Caco-2 (cell line): ENCODE measurements around the gene CALU. TPM values are rescaled to one million over a fixed set of nuclear protein-coding genes. Genes with fewer than 3 reads are reported as not detected.

Experiments used
- BruUV-seq: library from RNA; stranded (reverse); fragments of 400-500 nt; replicated peaks from 2 replicates; lab custom pipeline; 2021; lab: Mats Ljungman, UMichigan
- CTCF ChIA-PET: fragments of 300-600 bp; sonication (Branson Sonifier 250); formaldehyde crosslinking; loops from one replicate; lab custom pipeline; 2022; ENCODE audit warnings: antibody characterized with exemption; lab: Charles Lee
- POLR2A ChIA-PET: fragments of 300-600 bp; sonication (Branson Sonifier 250); formaldehyde crosslinking; loops from one replicate; lab custom pipeline; 2022; ENCODE audit warnings: antibody characterized with exemption; lab: Charles Lee
- DNase-seq, 2 experiments: peaks; one replicate each; pipeline versions ENCODE4 v3.0.0 to v3.0.0-alpha.2; 2020 to 2022
- H3K27me3 ChIP-seq: replicated peaks from 2 replicates; pipeline ENCODE4 v1.6.0; 2011; ENCODE audit warnings: low read length; ENCODE audit not compliant: control insufficient read depth, insufficient read depth
- H3K36me3 ChIP-seq: 2 replicates; pipeline ENCODE4 v1.5.1; 2011; ENCODE audit warnings: low read length; ENCODE audit not compliant: control insufficient read depth, insufficient read depth
- H3K4me1 ChIP-seq: fragments of 250-450 bp; sonication (Bioruptor Pico); 2 replicates; pipeline ENCODE4 v1.5.1; 2020; ENCODE audit warnings: mild to moderate bottlenecking
- H3K4me3 ChIP-seq: 2 replicates; pipeline ENCODE4 v1.5.1; 2011; ENCODE audit warnings: low read depth, mild to moderate bottlenecking, control low read depth, low read length
- H3K9me3 ChIP-seq: fragments of 250-450 bp; sonication (Bioruptor Pico); 2 replicates; pipeline ENCODE4 v1.5.1; 2020; ENCODE audit warnings: mild to moderate bottlenecking, moderate library complexity
- H3K27ac Mint-ChIP-seq: one replicate; pipeline ENCODE4 v1.8.0; 2022; ENCODE audit warnings: mixed read lengths; ENCODE audit not compliant: unreplicated experiment
- H3K27me3 Mint-ChIP-seq: one replicate; pipeline ENCODE4 v1.8.0; 2022; ENCODE audit warnings: mixed read lengths; ENCODE audit not compliant: insufficient read depth, unreplicated experiment
- H3K36me3 Mint-ChIP-seq: one replicate; pipeline ENCODE4 v1.8.0; 2022; ENCODE audit warnings: mild to moderate bottlenecking, mixed read lengths; ENCODE audit not compliant: insufficient read depth, unreplicated experiment
- H3K4me1 Mint-ChIP-seq: one replicate; pipeline ENCODE4 v1.8.0; 2022; ENCODE audit warnings: low read depth, mixed read lengths; ENCODE audit not compliant: unreplicated experiment
- H3K4me3 Mint-ChIP-seq: one replicate; pipeline ENCODE4 v1.8.0; 2022; ENCODE audit warnings: mild to moderate bottlenecking, moderate library complexity, mixed read lengths; ENCODE audit not compliant: unreplicated experiment
- H3K9me3 Mint-ChIP-seq: one replicate; pipeline ENCODE4 v1.8.0; 2022; ENCODE audit warnings: mixed read lengths; ENCODE audit not compliant: unreplicated experiment
- intact Hi-C: fragments of 100-400 bp; cut with micrococcal nuclease; formaldehyde crosslinking; loops from one replicate; pipeline ENCODE4 v1.10.0; 2022; ENCODE audit not compliant: unreplicated experiment
- total RNA-seq: library from RNA; stranded (reverse); gene quantifications from 2 replicates; pipeline ENCODE4 v1.2.3, GENCODE V29; 2022
- TF ChIP-seq, protein P1 (sequence below), 2 experiments: fragments of 200-600 bp in 1 of 2; IDR thresholded peaks; 1 replicate in 1 of 2; 2 replicates in 1 of 2; pipeline versions ENCODE4 v1.5.1 to v1.8.0; 2011 to 2022; ENCODE audit warnings: antibody characterized with exemption in 1 of 2, control low read depth in 1 of 2, inconsistent platforms in 1 of 2, low read depth in 1 of 2, low read length in 1 of 2, mild to moderate bottlenecking in 1 of 2, moderate library complexity in 1 of 2; ENCODE audit not compliant: insufficient read depth in 1 of 2, severe bottlenecking in 1 of 2, unreplicated experiment in 1 of 2

Gene CALU
- total RNA-seq, 1 experiment from 2014 or later: 184 TPM

DNA sequence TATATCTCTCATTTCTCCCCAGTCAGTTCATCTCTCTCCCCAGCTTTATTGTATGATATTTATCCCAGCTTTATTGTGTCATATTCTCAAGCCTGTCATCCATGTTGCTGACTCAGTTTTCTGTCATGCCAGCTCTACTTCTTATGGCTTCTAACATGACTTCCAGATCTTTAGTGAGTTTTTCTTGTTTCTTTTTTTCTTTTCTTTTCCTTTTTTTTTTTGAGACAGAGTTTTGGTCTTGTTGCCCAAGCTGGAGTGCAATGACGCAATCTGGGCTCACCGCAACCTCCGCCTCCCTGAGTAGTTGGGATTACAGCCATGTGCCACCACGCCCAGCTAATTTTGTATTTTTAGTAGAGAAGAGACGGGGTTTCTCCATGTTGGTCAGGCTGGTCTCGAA lies 28.7 kb upstream of the CALU start:
- no TSS peak for BruUV-seq
- CTCF ChIA-PET: no interaction called here
- no peaks in the 10 kb centered on the region for H3K27me3 ChIP-seq
- H3K27me3 Mint-ChIP-seq: peaks cover 5% of the 10 kb centered on the region
- H3K4me1 Mint-ChIP-seq: peaks cover 7% of the 10 kb centered on the region
- POLR2A ChIA-PET: no interaction called here
- H3K4me3 Mint-ChIP-seq: no peak overlapping the region
- no peaks in the 10 kb centered on the region for H3K9me3 Mint-ChIP-seq
- no peak for DNase-seq
- no peak overlapping the region for H3K4me3 ChIP-seq
- TF ChIP-seq, protein P1, sequence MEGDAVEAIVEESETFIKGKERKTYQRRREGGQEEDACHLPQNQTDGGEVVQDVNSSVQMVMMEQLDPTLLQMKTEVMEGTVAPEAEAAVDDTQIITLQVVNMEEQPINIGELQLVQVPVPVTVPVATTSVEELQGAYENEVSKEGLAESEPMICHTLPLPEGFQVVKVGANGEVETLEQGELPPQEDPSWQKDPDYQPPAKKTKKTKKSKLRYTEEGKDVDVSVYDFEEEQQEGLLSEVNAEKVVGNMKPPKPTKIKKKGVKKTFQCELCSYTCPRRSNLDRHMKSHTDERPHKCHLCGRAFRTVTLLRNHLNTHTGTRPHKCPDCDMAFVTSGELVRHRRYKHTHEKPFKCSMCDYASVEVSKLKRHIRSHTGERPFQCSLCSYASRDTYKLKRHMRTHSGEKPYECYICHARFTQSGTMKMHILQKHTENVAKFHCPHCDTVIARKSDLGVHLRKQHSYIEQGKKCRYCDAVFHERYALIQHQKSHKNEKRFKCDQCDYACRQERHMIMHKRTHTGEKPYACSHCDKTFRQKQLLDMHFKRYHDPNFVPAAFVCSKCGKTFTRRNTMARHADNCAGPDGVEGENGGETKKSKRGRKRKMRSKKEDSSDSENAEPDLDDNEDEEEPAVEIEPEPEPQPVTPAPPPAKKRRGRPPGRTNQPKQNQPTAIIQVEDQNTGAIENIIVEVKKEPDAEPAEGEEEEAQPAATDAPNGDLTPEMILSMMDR (IDR thresholded peaks at IDR 0.05; ENCODE audit: insufficient read depth in 1 of 2, low read depth in 1 of 2, low read length in 1 of 2, severe bottlenecking in 1 of 2, unreplicated experiment in 1 of 2): no peak
- no peaks in the 10 kb centered on the region for H3K36me3 ChIP-seq
- H3K27ac Mint-ChIP-seq: no peak overlapping the region
- no peaks in the 10 kb centered on the region for H3K36me3 Mint-ChIP-seq
- H3K4me1 ChIP-seq: no peaks in the 10 kb centered on the region
- intact Hi-C loops: no loop called here
- no peaks in the 10 kb centered on the region for H3K9me3 ChIP-seq

DNA sequence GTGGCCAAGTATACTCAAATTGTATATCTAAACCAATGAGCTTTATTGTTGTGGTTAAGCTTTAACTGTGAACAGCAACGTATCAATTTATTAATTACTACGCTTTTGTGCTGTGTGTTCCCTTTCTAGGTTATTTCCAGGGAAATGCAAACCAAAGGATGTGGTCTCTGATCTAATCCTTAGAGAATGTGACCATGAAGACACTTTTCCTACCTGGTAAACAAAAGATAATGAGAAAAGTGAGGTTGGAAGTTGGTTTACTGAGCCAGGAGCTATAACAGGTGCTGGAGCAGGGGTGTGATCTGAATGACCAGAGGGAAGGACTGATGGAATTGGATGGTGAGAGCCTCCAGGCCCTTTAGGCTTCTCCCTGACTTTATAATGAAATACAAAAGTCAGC lies 25.4 kb upstream of the CALU start:
- no peak overlapping the region for H3K4me3 Mint-ChIP-seq
- Histone ChIP-seq H3K4me3 (no peak overlapping the region), H3K27me3 (no peaks in the 10 kb centered on the region), H3K4me1 (no peaks in the 10 kb centered on the region), H3K9me3 (no peaks in the 10 kb centered on the region), H3K36me3 (no peaks in the 10 kb centered on the region)
- ChIA-PET POLR2A (no interaction called here), CTCF (no interaction called here)
- H3K27ac Mint-ChIP-seq: no peak overlapping the region
- no peaks in the 10 kb centered on the region for H3K9me3 Mint-ChIP-seq
- no TSS peak for BruUV-seq
- H3K4me1 Mint-ChIP-seq: no peaks in the 10 kb centered on the region
- TF ChIP-seq, protein P1 (IDR thresholded peaks at IDR 0.05; ENCODE audit: insufficient read depth in 1 of 2, low read depth in 1 of 2, low read length in 1 of 2, severe bottlenecking in 1 of 2, unreplicated experiment in 1 of 2): no peak
- DNase-seq: no peak
- no peaks in the 10 kb centered on the region for H3K27me3 Mint-ChIP-seq
- H3K36me3 Mint-ChIP-seq: no peaks in the 10 kb centered on the region
- intact Hi-C loops: no loop called here

DNA sequence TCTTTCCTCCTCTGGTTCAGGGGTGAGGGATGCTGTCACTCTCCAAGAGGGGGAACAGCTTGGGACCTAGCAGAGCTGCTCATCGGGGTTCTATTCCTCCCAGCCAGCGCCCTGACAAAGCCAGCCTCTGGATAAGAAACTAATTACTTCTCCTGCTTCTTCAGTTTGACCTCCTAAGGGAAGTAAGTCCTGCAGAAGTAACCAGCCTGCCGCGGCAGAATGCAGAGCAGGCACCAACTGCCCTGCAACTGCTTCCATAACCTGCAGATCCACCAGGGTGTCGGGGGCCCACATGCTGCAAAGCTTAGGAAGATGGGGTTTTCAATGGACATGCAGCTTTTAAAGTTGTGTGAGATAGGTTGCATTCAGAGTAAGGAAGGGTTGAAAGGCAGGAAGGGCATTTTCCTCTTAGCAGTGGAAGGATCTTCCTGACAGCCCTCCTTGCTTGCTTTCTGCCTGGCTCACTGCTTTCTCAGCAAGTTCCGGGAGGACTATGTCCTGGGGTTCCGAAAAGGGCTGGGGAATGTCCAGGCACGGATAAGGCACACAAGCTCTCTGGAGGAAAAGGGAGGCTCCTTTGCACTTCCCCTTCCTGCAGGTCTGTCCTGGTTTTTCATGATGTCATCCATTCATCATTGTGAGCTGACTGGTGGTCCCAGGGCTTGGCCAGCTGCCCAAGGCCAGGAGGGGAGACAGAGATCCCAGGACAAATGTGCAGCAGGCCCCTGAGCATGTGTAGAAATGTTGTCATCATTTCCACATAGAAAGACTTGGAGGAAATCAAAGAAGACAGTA lies 24.3 kb upstream of the CALU start:
- no peaks in the 10 kb centered on the region for H3K36me3 ChIP-seq
- H3K9me3 ChIP-seq: no peaks in the 10 kb centered on the region
- no peaks in the 10 kb centered on the region for H3K9me3 Mint-ChIP-seq
- no peak overlapping the region for H3K4me3 ChIP-seq
- H3K27me3 ChIP-seq: no peaks in the 10 kb centered on the region
- no peaks in the 10 kb centered on the region for H3K4me1 ChIP-seq
- H3K27ac Mint-ChIP-seq: no peak overlapping the region
- no peak for DNase-seq
- H3K36me3 Mint-ChIP-seq: no peaks in the 10 kb centered on the region
- H3K4me3 Mint-ChIP-seq: no peak overlapping the region
- H3K4me1 Mint-ChIP-seq: no peaks in the 10 kb centered on the region
- TF ChIP-seq, protein P1 (IDR thresholded peaks at IDR 0.05; ENCODE audit: insufficient read depth in 1 of 2, low read depth in 1 of 2, low read length in 1 of 2, severe bottlenecking in 1 of 2, unreplicated experiment in 1 of 2): no peak
- no peaks in the 10 kb centered on the region for H3K27me3 Mint-ChIP-seq
- ChIA-PET CTCF (no interaction called here), POLR2A (no interaction called here)
- no TSS peak for BruUV-seq
- intact Hi-C loops: no loop called here
